HG02759 (cell line): ENCODE measurements around the gene SEMA4B.
"Not testable (repeated sequence)": the region's sequence is repeated elsewhere in the genome, so short reads cannot be mapped to it uniquely, and the experiment has no call there.

Source experiments
- ATAC-seq: cut with Tn5 transposase; IDR thresholded peaks from one replicate; pipeline ENCODE4 v1.9.1; 2021; ENCODE audit warnings: mild to moderate bottlenecking, moderate library complexity; ENCODE audit not compliant: unreplicated experiment

The SEMA4B gene

GRCh38 chr15:90249203-90249863 lies 48.2 kb downstream of the SEMA4B start, which contains the start of gene TTLL13:
Gene TTLL13 (plus strand): TSS chr15:90249556. CDS start chr15:90250631, 1,075 bp downstream.
- peak; percentile 50 for ATAC-seq

- ATAC-seq = no peak
These were observed 56.6 kb downstream of the SEMA4B start for GRCh38 chr15:90257776-90258175.

- ATAC-seq = peak; percentile 65
These were observed 58.4 kb downstream of the SEMA4B start for GRCh38 chr15:90259524-90259923.

GRCh38 chr15:90260731-90261130 lies 59.6 kb downstream of the SEMA4B start:
- ATAC-seq = not testable (repeated sequence)

- ATAC-seq = no peak
These were observed 60.7 kb downstream of the SEMA4B start for GRCh38 chr15:90261811-90262210.

- ATAC-seq = no peak
These were observed 61.3 kb downstream of the SEMA4B start for GRCh38 chr15:90262426-90262825.

- no peak for ATAC-seq
These were observed 63.5 kb downstream of the SEMA4B start for GRCh38 chr15:90264671-90265070.

- peak; percentile 94 for ATAC-seq
These were observed 64.3 kb downstream of the SEMA4B start, which contains the start of gene NGRN for GRCh38 chr15:90265271-90266060. Gene NGRN (plus strand): TSS chr15:90265672. CDS start chr15:90265713, 41 bp downstream.

- ATAC-seq = peak; percentile 2
These were observed 64.9 kb downstream of the SEMA4B start for GRCh38 chr15:90266061-90266431.

GRCh38 chr15:90266485-90266884 lies 65.4 kb downstream of the SEMA4B start:
- no peak for ATAC-seq

- ATAC-seq = no peak
These were observed 67.3 kb downstream of the SEMA4B start for GRCh38 chr15:90268415-90268814.

GRCh38 chr15:90270502-90271150 lies 69.5 kb downstream of the SEMA4B start:
- ATAC-seq = no peak

- no peak for ATAC-seq
These were observed 70.5 kb downstream of the SEMA4B start for GRCh38 chr15:90271459-90272166.

- not testable (repeated sequence) for ATAC-seq
These were observed 77.3 kb downstream of the SEMA4B start for GRCh38 chr15:90278467-90278866.
